HG03196 (cell line): ENCODE data around the gene SPPL2B.

Experiments
- ATAC-seq: cut with Tn5 transposase; IDR thresholded peaks from one replicate; pipeline ENCODE4 v1.9.1; 2021; ENCODE audit not compliant: unreplicated experiment

Gene SPPL2B

GRCh38 chr19:2321565-2322283 is 6.8 kb upstream of the SPPL2B start:
- ATAC-seq: no peak

- ATAC-seq: no peak
Observed at GRCh38 chr19:2323707-2324106, 4.8 kb upstream of the SPPL2B start.

- no peak for ATAC-seq
Observed at GRCh38 chr19:2324220-2324948, 4.1 kb upstream of the SPPL2B start.

- no peak for ATAC-seq
Observed at GRCh38 chr19:2325281-2326046, 3.0 kb upstream of the SPPL2B start.

- no peak for ATAC-seq
Observed at GRCh38 chr19:2326699-2327360, 1.7 kb upstream of the SPPL2B start.

GRCh38 chr19:2327773-2328400 is 597 bp upstream of the SPPL2B start:
- no peak for ATAC-seq

- no peak for ATAC-seq
Observed at GRCh38 chr19:2329149-2329478, 630 bp downstream of the SPPL2B start.

- no peak for ATAC-seq
Observed at GRCh38 chr19:2329501-2329916, 1.0 kb downstream of the SPPL2B start.

GRCh38 chr19:2330255-2330631 is 1.8 kb downstream of the SPPL2B start:
- no peak for ATAC-seq

GRCh38 chr19:2330632-2331284 is 2.3 kb downstream of the SPPL2B start:
- no peak for ATAC-seq

GRCh38 chr19:2331601-2332246 is 3.2 kb downstream of the SPPL2B start:
- no peak for ATAC-seq

- ATAC-seq: no peak
Observed at GRCh38 chr19:2332341-2333026, 4.0 kb downstream of the SPPL2B start.

- no peak for ATAC-seq
Observed at GRCh38 chr19:2333027-2333806, 4.7 kb downstream of the SPPL2B start.

GRCh38 chr19:2333807-2334211 is 5.3 kb downstream of the SPPL2B start:
- no peak for ATAC-seq

- no peak for ATAC-seq
Observed at GRCh38 chr19:2334426-2334825, 5.9 kb downstream of the SPPL2B start.

GRCh38 chr19:2334986-2335846 is 6.7 kb downstream of the SPPL2B start:
- ATAC-seq: no peak

- no peak for ATAC-seq
Observed at GRCh38 chr19:2335848-2336247, 7.4 kb downstream of the SPPL2B start.
